SK-N-MC (cell line): ENCODE data around the gene CLEC7A.

Experiments used
- FOXP2 ChIP-seq: optimal IDR thresholded peaks from 2 replicates; pipeline ENCODE3; 2011; ENCODE audit warnings: mild to moderate bottlenecking, moderate library complexity; ENCODE audit not compliant: insufficient read depth; ENCODE audit errors: extremely low read length, control extremely low read depth
- POLR2AphosphoS5 ChIP-seq: IDR thresholded peaks from 2 replicates; pipeline ENCODE4 v1.6.1; 2012; ENCODE audit warnings: mild to moderate bottlenecking, low read depth, low read length, borderline replicate concordance

GRCh38 chr12:10110256-10110844, 19.6 kb downstream of the CLEC7A start:
- TF ChIP-seq POLR2AphosphoS5, result no peak
- TF ChIP-seq FOXP2, result no peak
